Gastrocnemius medialis (tissue), 4 donors: ENCODE data around the gene ZBTB21. TPM values are rescaled to one million over a fixed set of nuclear protein-coding genes. Genes with fewer than 3 reads are reported as not detected.

Experiments
- ATAC-seq, 2 donors: fragments of 150-250 bp; one replicate each; pipeline ENCODE4 v1.9.1; 2016
- DNase-seq, 2 donors: peaks; one replicate each; pipeline ENCODE4 v3.0.0-alpha.2; 2019
- H3K27ac ChIP-seq, 4 donors: fragments of 200-600 bp; sonication (generic); 1 replicate in 1 of 4; 2 replicates in 3 of 4; pipeline ENCODE4 v1.5.1; 2016 to 2018; ENCODE audit warnings: mild to moderate bottlenecking in 2 of 4, moderate library complexity in 1 of 4
- H3K27me3 ChIP-seq, 3 donors: fragments of 200-600 bp; sonication (generic) in 2 of 3; 1 replicate in 1 of 3; 2 replicates in 2 of 3; pipeline versions ENCODE4 v1.5.1 to v1.6.0; 2016 to 2019; ENCODE audit warnings: mild to moderate bottlenecking in 1 of 3, moderate library complexity in 1 of 3
- H3K36me3 ChIP-seq, 2 donors: fragments of 200-600 bp; sonication (generic) in 1 of 2; one replicate each; pipeline ENCODE4 v1.5.1; 2017 to 2018
- H3K4me1 ChIP-seq, 2 donors: fragments of 200-600 bp; sonication (generic) in 1 of 2; one replicate each; pipeline ENCODE4 v1.5.1; 2016 to 2017; ENCODE audit warnings: mild to moderate bottlenecking in 2 of 2
- H3K4me3 ChIP-seq, 4 donors: fragments of 200-600 bp; sonication (generic) in 3 of 4; 1 replicate in 1 of 4; 2 replicates in 3 of 4; pipeline ENCODE4 v1.5.1; 2016 to 2019; ENCODE audit warnings: mild to moderate bottlenecking in 2 of 4
- H3K9me3 ChIP-seq, 3 donors: fragments of 200-600 bp; sonication (generic) in 2 of 3; 1 replicate in 1 of 3; 2 replicates in 2 of 3; pipeline ENCODE4 v1.5.1; 2016 to 2019
- POLR2A ChIP-seq, 2 donors: fragments of 450-650 bp; IDR thresholded peaks; one replicate each; pipeline ENCODE4 v1.6.1; 2017; ENCODE audit warnings: antibody characterized with exemption in 2 of 2, mild to moderate bottlenecking in 2 of 2, moderate library complexity in 2 of 2
- in situ Hi-C, 4 donors: fragments of 200-750 bp; cut with MboI; loops; one replicate each; pipeline versions ENCODE4 v1.15.0 to v1.8.0; 2017; ENCODE audit warnings: low sequenced_read_pairs in 4 of 4
- intact Hi-C: fragments of 100-400 bp; cut with DNase I; formaldehyde crosslinking; loops from one replicate; pipeline ENCODE4 v1.15.1; 2023; ENCODE audit warnings: low total_unique reads
- total RNA-seq, 4 donors: library from RNA; depleted of rRNA; stranded (reverse); fragments of >200 nt; gene quantifications; one replicate each; pipeline versions ENCODE4 v1.1.0 to v1.2.3, GENCODE V29; 2016
- TF ChIP-seq, protein P1 (sequence below), 5 experiments: fragments of 450-650 bp in 3 of 5; fragments of 200-600 bp in 2 of 5; sonication (generic) in 2 of 5; IDR thresholded peaks in 4 of 5; conservative IDR thresholded peaks in 1 of 5; 1 replicate in 4 of 5; 2 replicates in 1 of 5; pipeline ENCODE4 v1.5.1; 2016 to 2019; ENCODE audit warnings: antibody characterized with exemption in 5 of 5, mild to moderate bottlenecking in 3 of 5, moderate library complexity in 3 of 5

ZBTB21 gene
- total RNA-seq, 4 donors from 2014 or later: 1.9 to 5.0 (median 4.0) TPM

DNA sequence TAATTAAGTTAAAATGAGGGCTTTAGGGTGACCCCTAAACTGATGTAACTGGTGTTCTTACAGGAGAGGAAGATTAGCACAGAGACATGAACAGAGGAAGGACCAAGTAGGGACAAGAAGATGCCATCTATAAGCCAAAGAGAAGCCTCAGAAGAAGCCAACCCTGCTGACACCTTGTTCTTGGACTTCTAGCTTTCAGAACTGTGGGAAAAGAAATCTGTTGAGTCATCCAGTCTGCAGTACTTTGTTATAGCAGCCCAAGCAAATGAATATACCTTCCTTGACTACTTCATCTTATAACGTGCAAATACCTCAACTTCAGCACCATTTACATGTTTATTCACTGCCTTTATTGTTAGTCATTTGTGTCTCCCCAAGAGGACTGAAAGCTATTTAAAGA lies 3.4 kb downstream of the ZBTB21 start:
- Histone ChIP-seq H3K27ac (no peak overlapping the region), H3K9me3 (no peaks in the 10 kb centered on the region), H3K4me3 (no peak overlapping the region), H3K4me1 (peaks cover 5 to 18% of the 10 kb centered on the region in 2 donors), H3K27me3 (no peaks in the 10 kb centered on the region), H3K36me3 (no peaks in the 10 kb centered on the region)
- in situ Hi-C loops (loop anchor here in 1 of 4 donors (25.0 kb wide), 1 partner anchor 106 kb away; no protein-coding TSS in a partner anchor), intact Hi-C loops (no loop called here)
- DNase-seq (no peak), ATAC-seq (no peak)
- TF ChIP-seq, protein P1, sequence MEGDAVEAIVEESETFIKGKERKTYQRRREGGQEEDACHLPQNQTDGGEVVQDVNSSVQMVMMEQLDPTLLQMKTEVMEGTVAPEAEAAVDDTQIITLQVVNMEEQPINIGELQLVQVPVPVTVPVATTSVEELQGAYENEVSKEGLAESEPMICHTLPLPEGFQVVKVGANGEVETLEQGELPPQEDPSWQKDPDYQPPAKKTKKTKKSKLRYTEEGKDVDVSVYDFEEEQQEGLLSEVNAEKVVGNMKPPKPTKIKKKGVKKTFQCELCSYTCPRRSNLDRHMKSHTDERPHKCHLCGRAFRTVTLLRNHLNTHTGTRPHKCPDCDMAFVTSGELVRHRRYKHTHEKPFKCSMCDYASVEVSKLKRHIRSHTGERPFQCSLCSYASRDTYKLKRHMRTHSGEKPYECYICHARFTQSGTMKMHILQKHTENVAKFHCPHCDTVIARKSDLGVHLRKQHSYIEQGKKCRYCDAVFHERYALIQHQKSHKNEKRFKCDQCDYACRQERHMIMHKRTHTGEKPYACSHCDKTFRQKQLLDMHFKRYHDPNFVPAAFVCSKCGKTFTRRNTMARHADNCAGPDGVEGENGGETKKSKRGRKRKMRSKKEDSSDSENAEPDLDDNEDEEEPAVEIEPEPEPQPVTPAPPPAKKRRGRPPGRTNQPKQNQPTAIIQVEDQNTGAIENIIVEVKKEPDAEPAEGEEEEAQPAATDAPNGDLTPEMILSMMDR (IDR thresholded peaks at IDR 0.05 in 4 of 5, conservative IDR thresholded peaks at IDR 0.05 in 1 of 5): no peak
- no peak for TF ChIP-seq POLR2A (IDR thresholded peaks at IDR 0.05)

DNA sequence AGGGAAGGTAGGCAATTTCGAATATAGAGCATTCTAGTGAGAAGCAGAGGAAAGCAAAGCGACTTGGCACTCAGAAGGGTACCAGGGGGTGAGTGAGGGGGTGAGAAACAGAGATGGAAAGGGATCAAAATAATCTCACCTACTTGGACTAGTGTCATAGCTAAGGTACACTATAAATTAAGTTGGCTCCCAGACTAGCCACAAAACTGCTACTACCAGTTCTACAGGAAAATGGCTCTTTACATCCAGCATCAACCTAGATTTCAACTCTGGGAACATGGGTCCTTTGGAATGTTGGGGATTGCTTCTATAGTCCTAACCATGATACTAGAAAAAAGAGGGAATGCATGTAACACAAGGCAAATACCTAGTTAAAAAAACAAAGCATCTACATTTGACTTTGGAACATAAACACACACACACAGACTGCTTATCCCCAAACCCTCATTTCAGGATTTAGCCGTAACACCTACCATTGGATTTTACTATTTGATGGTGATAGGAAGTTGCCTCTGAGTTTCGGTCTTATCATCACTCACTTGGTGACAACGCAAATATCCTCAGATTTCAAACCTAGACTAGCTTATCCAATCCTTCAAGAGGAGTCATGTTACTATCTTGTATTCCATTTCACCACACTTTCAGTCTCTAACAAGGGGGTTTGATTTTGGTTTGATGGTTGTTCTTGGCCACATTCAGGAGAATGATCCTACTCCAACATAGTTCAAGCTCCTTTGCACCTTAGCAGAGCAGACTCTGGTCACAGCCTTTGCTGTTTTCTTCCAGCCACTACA lies 5.6 kb downstream of the ZBTB21 start:
- in situ Hi-C loops (loop anchor here in 1 of 4 donors (25.0 kb wide), 1 partner anchor 108 kb away; no protein-coding TSS in a partner anchor), intact Hi-C loops (no loop called here)
- no peaks in the 10 kb centered on the region for H3K36me3 ChIP-seq
- peaks cover 5 to 18% of the 10 kb centered on the region in 2 donors for H3K4me1 ChIP-seq
- no peak for DNase-seq
- no peaks in the 10 kb centered on the region for H3K27me3 ChIP-seq
- no peaks in the 10 kb centered on the region for H3K9me3 ChIP-seq
- no peak for ATAC-seq
- TF ChIP-seq, protein P1 (IDR thresholded peaks at IDR 0.05 in 4 of 5, conservative IDR thresholded peaks at IDR 0.05 in 1 of 5): no peak
- no peak for TF ChIP-seq POLR2A (IDR thresholded peaks at IDR 0.05)
- H3K27ac ChIP-seq: no peak overlapping the region
- H3K4me3 ChIP-seq: no peak overlapping the region

DNA sequence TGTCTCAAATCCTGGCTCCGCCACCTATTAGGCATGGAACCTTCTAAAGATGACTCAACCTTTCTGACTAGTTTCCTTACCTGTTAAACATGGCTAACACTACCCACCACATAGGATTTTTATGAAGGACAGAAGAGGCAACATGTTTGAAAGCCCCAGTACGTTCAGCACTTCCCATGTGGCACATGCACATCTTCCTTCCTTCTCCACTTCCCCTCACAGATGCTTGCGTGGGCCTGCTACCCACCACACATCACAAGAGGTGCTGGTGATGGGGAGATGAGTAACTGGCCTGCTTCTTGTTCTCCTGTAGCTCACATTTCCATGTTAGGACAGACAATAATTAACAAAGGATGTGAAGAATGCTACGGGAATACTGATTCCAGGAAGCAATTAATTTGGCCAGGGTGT lies 7.1 kb downstream of the ZBTB21 start:
- Histone ChIP-seq H3K27me3 (no peaks in the 10 kb centered on the region), H3K27ac (no peak overlapping the region), H3K4me1 (peaks cover 0 to 12% of the 10 kb centered on the region in 2 donors), H3K4me3 (no peak overlapping the region), H3K9me3 (no peaks in the 10 kb centered on the region), H3K36me3 (no peaks in the 10 kb centered on the region)
- in situ Hi-C loops: loop anchor here in 1 of 4 donors (25.0 kb wide), 1 partner anchor 109 kb away; no protein-coding TSS in a partner anchor
- DNase-seq (no peak), ATAC-seq (no peak)
- TF ChIP-seq POLR2A (IDR thresholded peaks at IDR 0.05): no peak
- TF ChIP-seq, protein P1 (IDR thresholded peaks at IDR 0.05 in 4 of 5, conservative IDR thresholded peaks at IDR 0.05 in 1 of 5): no peak
- intact Hi-C loops: no loop called here

- no peak overlapping the region for H3K4me3 ChIP-seq
- no peaks in the 10 kb centered on the region for H3K27me3 ChIP-seq
- no peak for TF ChIP-seq POLR2A (IDR thresholded peaks at IDR 0.05)
- TF ChIP-seq, protein P1 (IDR thresholded peaks at IDR 0.05 in 4 of 5, conservative IDR thresholded peaks at IDR 0.05 in 1 of 5): no peak
- no peak overlapping the region for H3K27ac ChIP-seq
- peaks cover 0 to 14% of the 10 kb centered on the region in 2 donors for H3K4me1 ChIP-seq
- H3K9me3 ChIP-seq: no peaks in the 10 kb centered on the region
- intact Hi-C loops (no loop called here), in situ Hi-C loops (loop anchor here in 1 of 4 donors (25.0 kb wide), 1 partner anchor 110 kb away; no protein-coding TSS in a partner anchor)
- no peaks in the 10 kb centered on the region for H3K36me3 ChIP-seq
- DNase-seq (no peak), ATAC-seq (no peak)
Observed at GRCh38 chr21:42002421-42002958, 7.7 kb downstream of the ZBTB21 start.
